OCI-M2 (cell line): Measurements from ENCODE around the gene CAPN10.

ENCODE experiments used
- DNase-seq: peaks from one replicate; lab custom pipeline; 2025; ENCODE audit not compliant: unreplicated experiment; lab: John Stamatoyannopoulos, UW

CAPN10 gene

DNA sequence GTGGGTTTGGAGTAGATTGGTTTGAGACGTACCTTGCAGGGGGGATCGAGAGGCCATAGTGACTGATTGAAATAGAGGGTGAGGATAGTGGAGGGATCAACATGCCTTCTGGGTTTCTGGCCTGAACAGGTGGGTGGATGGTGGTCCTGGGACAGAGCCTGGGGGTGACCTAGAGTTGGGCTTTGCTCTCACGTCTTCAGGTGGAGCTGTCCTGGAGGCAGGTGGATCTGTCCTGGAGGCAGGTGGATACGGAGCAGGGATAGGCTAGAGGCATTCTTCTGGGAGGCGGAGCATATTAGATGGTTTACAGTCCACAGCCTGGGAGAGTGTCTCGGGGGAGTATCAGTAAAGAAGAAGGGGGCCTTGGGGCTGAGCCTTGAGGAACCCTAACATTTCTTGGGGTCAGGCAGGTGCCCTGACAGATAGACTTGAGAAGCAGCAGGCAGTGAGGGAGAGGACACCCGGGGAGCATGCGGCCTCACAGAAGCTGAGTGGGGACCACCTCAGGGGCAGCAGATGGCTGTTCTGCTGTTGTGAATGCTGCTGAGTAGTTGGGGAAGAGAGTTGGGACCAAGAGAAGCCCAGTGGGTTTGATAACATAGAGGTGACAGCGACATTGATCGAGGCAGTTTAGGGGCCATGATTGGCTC is 1.6 kb downstream of the CAPN10 start:
- no peak for DNase-seq

DNA sequence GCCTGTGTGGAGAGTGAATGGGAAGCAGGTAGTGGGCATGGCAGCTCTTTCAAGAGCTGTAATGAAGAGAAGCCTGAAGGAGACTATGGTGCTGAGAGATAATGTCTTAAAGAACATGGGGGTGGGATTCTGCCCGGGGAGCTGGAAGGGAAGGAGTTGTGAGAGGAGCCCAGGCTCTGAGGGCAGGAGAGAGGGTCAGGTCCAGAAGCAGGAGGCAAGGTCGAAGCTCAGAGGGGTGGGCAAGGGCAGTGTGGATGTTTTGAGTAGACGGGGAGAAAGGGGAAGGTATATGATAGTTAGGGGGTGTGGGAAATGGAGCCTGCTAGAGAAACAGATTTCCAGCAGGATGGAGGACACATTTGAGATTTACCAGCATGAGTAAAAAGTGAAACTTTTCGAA is 2.1 kb downstream of the CAPN10 start:
- DNase-seq = no peak

DNA sequence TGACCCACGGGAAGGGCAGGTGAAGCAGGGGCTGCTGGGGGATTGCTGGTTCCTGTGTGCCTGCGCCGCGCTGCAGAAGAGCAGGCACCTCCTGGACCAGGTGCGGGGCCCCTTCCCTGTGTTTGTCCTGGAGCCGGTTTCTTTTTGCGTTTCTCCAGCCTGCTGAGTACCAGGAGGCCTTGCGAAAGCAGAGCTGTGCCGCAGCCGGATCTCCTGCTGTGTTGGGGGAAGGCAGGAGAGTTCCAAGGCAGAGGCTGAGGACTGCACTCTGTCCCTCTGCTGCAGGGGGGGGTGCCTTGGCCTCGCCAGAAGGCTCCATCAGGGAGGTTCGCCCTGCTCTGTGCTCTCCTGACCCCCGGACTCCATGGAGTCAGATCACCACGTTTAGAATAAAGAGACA is 2.8 kb downstream of the CAPN10 start:
- no peak for DNase-seq

DNA sequence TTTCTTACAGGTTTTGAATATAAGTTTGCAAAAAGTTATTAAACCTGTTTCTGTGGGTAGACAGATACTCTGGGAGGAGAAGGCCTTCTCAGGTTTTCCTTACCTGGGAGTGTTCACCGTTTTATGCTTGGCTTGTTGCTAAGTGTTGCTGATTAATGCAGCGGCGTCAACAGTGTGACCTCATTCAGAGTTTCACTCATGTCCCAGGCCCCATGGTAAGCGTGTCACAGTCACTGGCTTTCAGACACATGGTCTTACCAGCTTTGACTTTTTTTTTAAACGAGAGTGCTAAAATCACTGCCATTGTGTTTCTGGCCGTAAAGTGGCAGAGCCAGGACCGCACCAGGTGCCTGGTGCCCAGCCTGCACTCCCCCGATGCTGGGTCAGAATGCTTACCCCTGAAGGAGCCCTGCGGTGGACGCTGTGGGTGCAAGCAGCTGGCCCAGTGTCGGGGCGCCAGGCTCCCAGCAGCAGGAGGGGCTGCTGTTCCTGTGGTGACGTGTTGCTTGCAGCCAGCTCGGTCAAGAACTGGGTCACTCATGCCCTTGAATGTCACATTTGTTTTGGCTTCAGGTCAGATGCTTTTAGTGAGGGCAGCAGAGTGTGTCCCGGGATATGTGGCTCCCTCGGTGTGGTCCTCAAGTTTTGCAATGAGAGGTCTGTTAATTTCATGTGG is 3.5 kb downstream of the CAPN10 start:
- no peak for DNase-seq

DNA sequence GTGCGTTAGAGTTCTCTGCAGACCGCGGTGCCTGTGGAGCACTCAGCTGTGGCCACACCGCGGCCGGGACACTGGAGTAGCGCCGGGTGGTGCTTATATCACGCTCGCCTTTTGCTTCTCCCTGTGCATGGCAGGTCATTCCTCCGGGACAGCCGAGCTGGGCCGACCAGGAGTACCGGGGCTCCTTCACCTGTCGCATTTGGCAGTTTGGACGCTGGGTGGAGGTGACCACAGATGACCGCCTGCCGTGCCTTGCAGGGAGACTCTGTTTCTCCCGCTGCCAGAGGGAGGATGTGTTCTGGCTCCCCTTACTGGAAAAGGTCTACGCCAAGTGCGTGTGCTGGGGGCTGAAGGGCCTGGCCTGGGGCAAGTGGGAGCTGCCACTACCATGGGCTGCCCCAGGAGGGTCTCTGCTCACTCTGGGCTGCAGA is 4.2 kb downstream of the CAPN10 start:
- no peak for DNase-seq

DNA sequence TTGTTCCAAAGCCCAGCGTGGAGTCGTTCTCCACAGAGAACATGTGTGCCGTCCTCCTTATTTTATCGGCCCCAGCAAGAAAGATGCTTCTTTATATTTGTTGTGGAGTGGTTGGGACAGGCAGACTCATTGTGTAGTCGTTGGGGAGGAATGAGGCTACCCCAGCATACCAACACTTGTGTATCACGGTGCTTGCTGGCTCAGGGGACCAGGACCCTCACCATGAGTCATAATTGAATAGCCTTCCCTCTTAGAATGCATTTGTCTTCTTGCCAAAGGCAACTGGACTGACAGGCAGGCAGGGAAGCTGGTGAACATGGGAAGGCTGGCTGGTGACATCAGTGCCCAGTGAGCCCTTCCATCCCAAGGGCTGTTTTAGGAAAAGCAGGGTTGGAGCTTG is 4.7 kb downstream of the CAPN10 start:
- no peak for DNase-seq

DNA sequence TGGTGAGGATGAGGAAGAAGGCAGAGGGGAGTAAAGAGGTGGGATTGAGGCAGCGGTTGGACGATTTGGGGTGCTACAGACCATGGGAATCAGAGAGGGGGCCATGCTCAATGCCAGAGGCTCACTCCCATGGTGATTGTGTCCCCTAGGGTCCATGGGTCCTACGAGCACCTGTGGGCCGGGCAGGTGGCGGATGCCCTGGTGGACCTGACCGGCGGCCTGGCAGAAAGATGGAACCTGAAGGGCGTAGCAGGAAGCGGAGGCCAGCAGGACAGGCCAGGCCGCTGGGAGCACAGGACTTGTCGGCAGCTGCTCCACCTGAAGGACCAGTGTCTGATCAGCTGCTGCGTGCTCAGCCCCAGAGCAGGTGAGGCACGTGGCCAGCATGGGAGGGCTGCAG is 5.2 kb downstream of the CAPN10 start:
- DNase-seq = no peak

DNA sequence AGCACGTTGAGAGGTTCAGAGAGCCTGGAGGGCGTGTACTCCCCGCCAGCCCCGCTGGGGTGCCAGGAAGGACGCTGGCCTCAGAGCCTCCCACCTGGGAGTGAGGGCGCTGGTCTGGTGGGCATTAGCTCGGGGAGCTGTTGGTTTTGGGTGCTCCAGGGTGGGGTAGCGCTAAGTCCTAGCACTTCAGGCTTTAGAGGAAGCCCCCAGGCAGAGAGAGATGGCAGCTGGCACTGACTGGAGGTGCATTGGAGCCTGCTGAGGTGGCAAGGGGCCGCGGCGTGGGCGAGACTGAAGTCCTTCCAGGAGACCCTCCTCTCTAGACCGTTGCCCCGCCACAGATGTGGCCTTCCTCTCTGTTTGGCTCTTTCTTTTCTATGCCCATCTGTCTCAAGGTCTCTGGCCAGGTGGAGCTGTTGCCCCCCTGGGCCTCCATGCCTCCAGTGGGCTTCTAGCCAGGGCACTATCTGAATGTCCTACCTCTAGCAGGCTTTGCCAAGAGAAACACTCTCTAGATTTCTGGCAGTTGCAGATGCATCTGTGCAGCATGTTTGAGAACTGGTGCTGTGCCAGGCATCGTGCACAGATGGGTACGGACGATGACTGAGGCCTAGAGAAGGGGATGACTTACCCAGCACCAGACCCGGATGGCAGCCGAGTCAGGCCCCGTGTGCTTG is 6.6 kb downstream of the CAPN10 start:
- no peak for DNase-seq

DNA sequence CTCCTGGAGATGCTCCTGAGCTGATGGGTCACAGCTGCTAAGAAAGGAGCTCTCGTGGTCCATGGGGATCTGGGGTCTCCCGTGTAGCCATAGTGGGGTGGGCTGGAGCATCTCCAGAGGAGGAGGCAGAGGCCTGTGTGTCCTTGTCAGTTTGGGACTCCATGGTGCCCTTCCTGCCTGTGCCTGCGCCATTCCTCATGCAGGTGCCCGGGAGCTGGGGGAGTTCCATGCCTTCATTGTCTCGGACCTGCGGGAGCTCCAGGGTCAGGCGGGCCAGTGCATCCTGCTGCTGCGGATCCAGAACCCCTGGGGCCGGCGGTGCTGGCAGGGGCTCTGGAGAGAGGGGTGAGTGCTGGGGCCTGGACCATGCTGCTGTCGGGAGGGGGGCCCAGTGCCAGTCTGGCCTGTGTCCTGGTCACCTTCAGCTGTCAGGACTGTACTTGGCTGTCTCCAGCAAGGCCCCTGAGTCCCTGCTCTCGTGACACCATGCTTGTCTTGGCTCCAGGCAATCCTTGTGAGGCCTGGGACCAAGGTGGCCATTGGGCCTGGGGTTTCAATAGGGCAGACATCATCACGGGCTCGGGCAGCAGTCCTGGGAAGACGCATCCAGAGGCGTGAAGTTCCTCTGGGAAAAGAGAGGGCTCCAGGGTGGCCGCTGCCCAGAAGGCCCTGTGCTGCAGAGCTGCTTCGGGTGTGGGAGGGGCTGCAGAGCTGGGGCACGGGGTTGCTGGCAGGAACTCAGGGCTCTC is 7.3 kb downstream of the CAPN10 start:
- DNase-seq = no peak

DNA sequence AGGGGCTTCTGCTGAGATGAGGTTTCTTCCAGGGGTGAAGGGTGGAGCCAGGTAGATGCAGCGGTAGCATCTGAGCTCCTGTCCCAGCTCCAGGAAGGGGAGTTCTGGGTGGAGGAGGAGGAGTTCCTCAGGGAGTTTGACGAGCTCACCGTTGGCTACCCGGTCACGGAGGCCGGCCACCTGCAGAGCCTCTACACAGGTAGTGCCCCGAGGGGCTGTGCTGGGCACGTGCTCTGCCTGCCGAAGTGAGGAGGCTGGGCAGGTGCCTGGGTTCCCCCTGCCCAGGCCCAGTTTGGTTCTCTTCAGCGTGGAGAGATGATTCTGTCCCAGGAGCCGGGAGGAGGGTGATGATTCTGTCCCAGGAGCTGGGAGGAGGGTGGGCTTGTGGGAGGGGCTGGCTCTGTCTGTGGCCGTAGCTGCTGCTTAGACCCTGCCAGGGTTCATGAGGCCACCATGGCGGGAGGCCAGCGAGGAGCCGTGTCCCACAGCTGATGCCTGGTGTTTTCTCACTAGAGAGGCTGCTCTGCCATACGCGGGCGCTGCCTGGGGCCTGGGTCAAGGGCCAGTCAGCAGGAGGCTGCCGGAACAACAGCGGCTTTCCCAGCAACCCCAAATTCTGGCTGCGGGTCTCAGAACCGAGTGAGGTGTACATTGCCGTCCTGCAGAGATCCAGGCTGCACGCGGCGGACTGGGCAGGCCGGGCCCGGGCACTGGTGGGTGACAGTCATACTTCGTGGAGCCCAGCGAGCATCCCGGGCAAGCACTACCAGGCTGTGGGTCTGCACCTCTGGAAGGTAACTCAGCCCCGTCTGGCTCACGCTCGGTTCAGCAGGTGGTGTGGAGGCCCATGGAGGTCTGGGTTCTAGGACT is 8.2 kb downstream of the CAPN10 start:
- no peak for DNase-seq

DNA sequence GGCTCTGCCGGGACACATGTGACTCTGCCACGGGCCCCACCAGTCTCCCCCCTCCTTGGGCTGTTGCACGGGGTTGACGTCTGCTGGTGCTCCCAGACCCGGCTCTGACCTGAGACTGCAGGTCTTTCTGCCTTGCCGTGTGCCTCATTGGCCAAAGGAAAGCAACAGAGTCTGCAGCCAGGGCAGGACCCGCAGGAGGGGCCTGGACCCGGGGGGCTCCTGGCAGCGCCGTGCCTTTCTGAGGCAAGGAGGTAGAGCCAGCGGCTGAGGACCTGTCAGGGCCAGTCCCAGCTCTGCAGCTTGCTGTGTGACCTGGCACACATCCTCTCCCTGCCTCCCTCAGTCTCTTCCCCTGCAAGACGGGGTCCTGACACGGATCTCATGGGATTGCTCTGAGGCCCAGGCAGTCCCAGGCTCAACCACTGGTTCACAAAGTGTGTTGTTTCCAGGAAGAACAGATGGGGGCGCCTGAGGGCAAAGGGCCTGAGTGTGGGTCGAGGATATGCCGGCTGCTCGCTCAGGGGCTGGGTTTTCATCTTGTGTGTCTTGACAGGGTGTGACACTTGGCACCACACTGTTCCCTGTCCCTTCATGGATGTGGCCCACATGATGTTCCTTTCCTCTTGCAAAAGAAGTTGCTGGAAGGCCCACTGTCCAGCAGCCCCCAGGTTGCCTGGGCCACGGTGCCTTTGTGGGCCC is 9.0 kb downstream of the CAPN10 start:
- no peak for DNase-seq

DNA sequence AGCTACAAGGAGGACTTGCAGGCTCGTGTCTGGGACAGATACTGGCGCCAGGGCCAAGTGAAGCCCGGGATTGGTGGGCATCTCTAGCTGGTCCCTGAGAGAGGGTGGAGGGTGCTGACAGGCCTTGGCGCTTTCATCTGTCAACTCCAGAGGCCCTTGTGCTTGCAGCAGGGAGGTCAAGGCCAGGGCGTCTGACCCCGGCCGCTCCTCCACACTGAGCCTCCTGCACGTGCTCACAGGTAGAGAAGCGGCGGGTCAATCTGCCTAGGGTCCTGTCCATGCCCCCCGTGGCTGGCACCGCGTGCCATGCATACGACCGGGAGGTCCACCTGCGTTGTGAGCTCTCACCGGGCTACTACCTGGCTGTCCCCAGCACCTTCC is 9.5 kb downstream of the CAPN10 start:
- no peak for DNase-seq

DNA sequence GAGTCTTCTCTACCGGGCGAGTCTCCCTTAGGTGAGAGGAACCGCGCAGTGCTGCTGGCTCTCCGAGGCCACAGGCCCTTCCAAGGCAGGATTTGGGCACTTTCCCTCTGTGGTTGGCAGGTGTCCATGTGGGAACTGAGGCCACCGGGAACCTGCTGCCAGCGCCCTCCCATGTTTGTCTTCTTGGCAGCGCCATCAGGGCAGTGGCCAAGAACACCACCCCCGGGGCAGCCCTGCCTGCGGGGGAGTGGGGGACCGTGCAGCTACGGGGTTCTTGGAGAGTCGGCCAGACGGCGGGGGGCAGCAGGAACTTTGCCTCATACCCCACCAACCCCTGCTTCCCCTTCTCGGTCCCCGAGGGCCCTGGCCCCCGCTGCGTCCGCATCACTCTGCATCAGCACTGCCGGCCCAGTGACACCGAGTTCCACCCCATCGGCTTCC is 10.0 kb downstream of the CAPN10 start:
- DNase-seq = no peak

DNA sequence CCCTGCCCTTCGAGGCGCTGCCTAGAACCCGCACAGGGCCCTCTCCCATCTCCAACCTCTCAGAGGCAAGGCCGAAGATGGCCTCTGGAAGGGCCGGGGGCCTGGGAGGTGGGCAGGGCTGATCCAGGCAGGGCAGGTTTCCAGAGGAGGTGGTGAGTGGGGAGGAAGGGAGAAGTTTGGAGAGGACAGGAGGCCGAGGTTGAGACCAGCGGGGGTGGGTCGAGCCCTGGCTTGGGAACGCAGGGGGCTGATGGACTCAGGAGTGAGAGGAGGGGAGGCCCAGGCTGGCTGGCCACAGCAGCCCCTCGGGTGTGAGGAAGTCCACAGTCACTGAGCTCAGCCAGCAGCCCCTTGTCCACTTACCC is 10.5 kb downstream of the CAPN10 start:
- no peak for DNase-seq

DNA sequence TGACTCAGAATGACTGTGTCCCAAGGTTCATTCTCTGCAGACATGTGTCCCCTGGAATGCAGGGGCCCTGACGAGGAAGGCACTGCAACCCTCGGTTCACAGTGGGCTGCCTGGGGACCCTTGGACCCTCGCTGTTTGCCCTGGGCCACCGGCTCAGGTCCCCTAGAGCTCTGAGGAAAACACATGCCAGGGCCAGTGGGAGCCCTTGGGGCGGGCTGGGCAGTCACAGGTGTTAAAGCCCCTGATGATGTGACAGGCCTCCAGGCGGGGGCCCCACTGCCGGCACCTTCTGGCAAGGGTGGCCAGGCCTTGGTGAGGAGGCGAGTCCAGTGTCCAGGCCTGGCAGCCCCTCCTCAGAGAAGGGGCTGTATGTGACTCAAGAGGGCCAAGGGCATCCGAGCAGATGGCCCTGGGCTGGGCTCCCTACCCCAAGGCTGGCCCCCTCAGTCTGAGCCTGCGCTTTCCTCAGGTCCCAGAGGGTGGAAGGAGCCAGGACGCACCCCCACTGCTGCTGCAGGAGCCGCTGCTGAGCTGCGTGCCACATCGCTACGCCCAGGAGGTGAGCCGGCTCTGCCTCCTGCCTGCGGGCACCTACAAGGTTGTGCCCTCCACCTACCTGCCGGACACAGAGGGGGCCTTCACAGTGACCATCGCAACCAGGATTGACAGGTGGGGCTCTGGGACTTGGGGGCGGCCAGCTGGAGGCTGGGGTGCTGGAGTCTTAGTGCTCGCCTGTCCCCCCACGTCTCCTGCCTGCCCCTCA is 11.1 kb downstream of the CAPN10 start:
- no peak for DNase-seq

DNA sequence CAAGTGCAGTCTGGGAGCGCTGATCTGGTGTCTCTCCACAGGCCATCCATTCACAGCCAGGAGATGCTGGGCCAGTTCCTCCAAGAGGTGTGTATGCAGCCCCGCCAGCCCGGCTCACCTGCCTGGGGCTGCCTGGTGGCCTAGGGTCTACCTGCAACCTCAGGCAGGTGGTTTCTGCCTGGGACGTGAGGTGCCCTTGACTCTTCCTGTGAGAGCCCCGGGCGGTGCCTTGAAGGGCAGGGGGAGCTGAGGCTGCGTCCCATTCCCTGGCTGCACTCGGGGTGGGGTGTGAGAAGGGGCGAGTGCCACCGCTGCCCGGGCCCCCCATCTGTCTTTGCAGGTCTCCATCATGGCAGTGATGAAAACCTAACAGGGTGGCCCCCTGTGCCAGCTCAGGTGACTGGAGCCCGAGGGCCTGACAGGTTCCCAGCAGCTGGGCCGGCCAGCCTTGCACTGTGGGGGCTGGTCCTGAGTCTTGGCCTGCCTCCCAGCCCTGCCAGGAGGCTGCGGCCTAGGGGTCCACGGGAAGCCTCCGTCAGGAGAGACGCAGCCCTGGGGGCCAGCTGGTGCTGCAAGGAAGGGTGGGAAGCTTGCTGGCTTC is 11.9 kb downstream of the CAPN10 start:
- no peak for DNase-seq

DNA sequence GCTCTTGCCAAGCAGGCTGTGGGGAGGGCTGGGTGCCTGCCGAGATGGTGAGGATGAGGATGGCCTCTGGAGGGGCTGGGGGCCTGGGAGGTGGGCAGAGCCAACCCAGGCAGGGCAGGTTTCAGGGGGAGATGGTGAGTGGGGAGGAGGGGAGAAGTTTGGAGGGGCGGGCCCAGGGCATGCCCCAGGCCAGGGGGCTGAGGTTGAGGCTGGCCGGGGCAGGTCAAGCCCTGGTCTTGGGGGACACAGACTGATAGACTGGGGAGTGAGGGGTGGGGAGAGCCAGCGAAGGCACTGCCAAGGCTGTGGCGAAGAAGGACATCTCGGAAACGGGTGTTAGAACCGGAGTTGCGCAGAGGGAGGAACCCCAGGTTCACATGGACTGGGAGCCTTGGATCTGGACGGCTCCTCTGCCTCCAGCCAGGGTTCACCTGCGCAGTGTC is 12.6 kb downstream of the CAPN10 start:
- DNase-seq = no peak

DNA sequence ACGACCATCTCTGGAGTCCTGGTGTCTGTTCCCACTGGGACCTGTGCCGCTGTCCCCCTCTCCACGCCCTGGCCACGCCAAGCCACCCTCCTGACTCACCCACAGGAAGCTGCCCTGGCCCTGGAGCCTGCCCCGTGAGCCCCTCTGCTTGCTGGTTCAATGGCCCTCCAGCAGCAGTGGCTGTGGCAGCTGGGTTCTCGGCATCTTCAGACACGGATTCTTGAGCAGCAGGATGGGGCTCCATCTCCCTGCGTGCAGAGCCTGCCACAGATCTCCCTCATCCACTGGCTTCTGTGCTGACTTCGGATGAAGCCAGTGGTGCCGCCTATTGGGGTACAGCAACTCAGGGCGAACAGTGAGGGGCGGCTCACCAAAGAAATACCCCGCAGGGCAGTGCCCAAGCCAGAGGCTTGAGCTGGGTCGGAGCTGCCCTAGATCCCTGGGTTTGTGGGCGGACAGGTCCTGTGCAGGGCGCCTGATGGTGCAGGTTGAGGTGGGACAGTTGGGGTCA is 14.0 kb downstream of the CAPN10 start:
- no peak for DNase-seq
